Measurements from ENCODE around the gene TAOK1.
A peak's percentile ranks its signal among the peaks of the same experiment; 100 is the strongest.

DNA sequence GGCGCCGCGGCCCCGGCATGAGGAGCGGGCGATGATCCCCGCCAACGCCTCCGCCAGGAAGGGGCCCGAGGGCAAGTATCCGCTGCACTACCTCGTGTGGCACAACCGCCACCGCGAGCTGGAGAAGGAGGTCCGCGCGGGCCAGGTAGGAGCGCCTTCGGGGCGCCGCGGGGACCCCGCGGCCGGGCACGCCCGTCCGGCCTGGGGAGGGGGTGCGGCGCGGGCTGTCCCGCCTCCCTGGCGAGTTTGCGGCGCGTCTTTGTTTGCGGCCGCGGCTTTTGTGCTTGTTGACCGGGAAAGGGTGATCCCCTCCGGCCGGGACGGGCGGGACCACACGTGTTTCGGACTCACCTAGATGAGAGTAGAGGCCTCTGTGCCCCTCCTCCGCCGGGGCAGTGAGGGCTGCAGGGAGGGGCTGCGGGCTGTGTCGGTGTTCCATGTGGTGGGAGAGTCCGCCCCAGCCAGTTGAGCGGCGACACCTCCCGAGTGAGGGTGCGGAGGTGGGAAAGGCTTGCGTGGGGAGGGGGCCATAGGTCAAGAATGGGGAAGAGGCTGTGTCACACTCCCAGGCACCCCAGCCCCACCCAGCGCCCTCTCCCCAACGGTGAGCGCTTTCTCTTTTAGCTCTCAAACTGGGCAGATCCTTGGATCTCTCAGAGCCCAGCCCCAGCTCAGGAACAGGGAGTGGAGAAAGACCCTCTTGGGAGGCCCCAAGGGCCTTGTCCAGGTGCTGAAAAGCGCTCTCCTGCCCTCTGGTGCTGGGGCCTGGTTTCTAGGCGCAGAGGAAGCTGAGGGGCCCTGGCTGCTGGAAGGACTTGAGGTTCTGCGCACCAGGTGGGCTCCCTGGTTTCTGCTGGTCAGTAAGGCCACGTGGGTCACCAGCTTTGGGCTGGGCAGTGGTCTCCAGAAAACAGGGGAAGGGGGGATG, 203.7 kb downstream of the TAOK1 start:
- TF ChIP-seq, protein P1, sequence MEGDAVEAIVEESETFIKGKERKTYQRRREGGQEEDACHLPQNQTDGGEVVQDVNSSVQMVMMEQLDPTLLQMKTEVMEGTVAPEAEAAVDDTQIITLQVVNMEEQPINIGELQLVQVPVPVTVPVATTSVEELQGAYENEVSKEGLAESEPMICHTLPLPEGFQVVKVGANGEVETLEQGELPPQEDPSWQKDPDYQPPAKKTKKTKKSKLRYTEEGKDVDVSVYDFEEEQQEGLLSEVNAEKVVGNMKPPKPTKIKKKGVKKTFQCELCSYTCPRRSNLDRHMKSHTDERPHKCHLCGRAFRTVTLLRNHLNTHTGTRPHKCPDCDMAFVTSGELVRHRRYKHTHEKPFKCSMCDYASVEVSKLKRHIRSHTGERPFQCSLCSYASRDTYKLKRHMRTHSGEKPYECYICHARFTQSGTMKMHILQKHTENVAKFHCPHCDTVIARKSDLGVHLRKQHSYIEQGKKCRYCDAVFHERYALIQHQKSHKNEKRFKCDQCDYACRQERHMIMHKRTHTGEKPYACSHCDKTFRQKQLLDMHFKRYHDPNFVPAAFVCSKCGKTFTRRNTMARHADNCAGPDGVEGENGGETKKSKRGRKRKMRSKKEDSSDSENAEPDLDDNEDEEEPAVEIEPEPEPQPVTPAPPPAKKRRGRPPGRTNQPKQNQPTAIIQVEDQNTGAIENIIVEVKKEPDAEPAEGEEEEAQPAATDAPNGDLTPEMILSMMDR (IDR thresholded peaks at IDR 0.05), result peak; percentile 52
- no peak for TF ChIP-seq EP300 (IDR thresholded peaks at IDR 0.05)
- TF ChIP-seq POLR2A (IDR thresholded peaks at IDR 0.05; ENCODE audit: low read length), result no peak
- no peak for TF ChIP-seq KDM5A (IDR thresholded peaks at IDR 0.05)
- TF ChIP-seq, protein P2, sequence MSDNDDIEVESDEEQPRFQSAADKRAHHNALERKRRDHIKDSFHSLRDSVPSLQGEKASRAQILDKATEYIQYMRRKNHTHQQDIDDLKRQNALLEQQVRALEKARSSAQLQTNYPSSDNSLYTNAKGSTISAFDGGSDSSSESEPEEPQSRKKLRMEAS (IDR thresholded peaks at IDR 0.05), result peak; percentile 36
- TF ChIP-seq MAZ (IDR thresholded peaks at IDR 0.05; ENCODE audit: borderline replicate concordance, low read depth, low read length), result no peak; the same call in 1 of the 2 replicates
- TF ChIP-seq ZC3H11A (IDR thresholded peaks at IDR 0.05), result no peak
- peak; percentile 63 for TF ChIP-seq RAD21 (conservative IDR thresholded peaks at IDR 0.05 in 1 of 2, IDR thresholded peaks at IDR 0.05 in 1 of 2)
